H9 (cell line): ENCODE data around the gene NEGR1. TPM values are rescaled to one million over a fixed set of nuclear protein-coding genes. Genes with fewer than 3 reads are reported as not detected.

ENCODE experiments used
- DNase-seq: peaks from one replicate; pipeline ENCODE4 v3.0.0-alpha.2; 2017
- H2AFZ ChIP-seq: one replicate; pipeline ENCODE4 v1.6.1; 2013; ENCODE audit warnings: mild to moderate bottlenecking, low read length, control low read depth, moderate library complexity
- H2AK5ac ChIP-seq: 2 replicates; pipeline ENCODE4 v1.6.1; 2013; ENCODE audit warnings: low read length, control low read depth, mixed read lengths; ENCODE audit not compliant: insufficient read length
- H2BK120ac ChIP-seq: one replicate; pipeline ENCODE4 v1.6.1; 2013; ENCODE audit warnings: low read depth, mild to moderate bottlenecking, low read length, control low read depth, inconsistent platforms; ENCODE audit not compliant: poor library complexity, severe bottlenecking
- H2BK12ac ChIP-seq: 2 replicates; pipeline ENCODE4 v1.6.1; 2013; ENCODE audit warnings: low read length, control low read depth, mixed read lengths, low read depth; ENCODE audit not compliant: insufficient read length
- H2BK15ac ChIP-seq: 2 replicates; pipeline ENCODE4 v1.6.1; 2013; ENCODE audit warnings: low read depth, low read length, control low read depth
- H2BK20ac ChIP-seq: one replicate; pipeline ENCODE4 v1.6.1; 2013; ENCODE audit warnings: low read depth, mild to moderate bottlenecking, low read length, control low read depth, inconsistent platforms; ENCODE audit not compliant: poor library complexity, severe bottlenecking
- H2BK5ac ChIP-seq: 2 replicates; pipeline ENCODE4 v1.6.1; 2013; ENCODE audit warnings: low read length, control low read depth, mixed read lengths; ENCODE audit not compliant: insufficient read length
- H3K14ac ChIP-seq: 2 replicates; pipeline ENCODE4 v1.6.1; 2013; ENCODE audit warnings: low read length, control low read depth; ENCODE audit not compliant: insufficient read depth
- H3K18ac ChIP-seq: 2 replicates; pipeline ENCODE4 v1.6.1; 2013; ENCODE audit warnings: low read depth, mild to moderate bottlenecking, mixed read lengths, low read length, control low read depth; ENCODE audit not compliant: insufficient read length
- H3K23ac ChIP-seq: 2 replicates; pipeline ENCODE4 v1.6.1; 2013; ENCODE audit warnings: low read length, control low read depth, mixed read lengths, low read depth; ENCODE audit not compliant: insufficient read length
- H3K23me2 ChIP-seq: 2 replicates; pipeline ENCODE4 v1.6.1; 2013; ENCODE audit warnings: low read depth, mild to moderate bottlenecking, mixed read lengths, low read length, control low read depth; ENCODE audit not compliant: insufficient read length, poor library complexity, severe bottlenecking
- H3K27ac ChIP-seq: 2 replicates; pipeline ENCODE4 v1.5.1; 2013; ENCODE audit warnings: low read length, control low read depth, mixed read lengths, low read depth; ENCODE audit not compliant: insufficient read length
- H3K27me3 ChIP-seq: 2 replicates; pipeline ENCODE4 v1.6.1; 2013; ENCODE audit warnings: low read length, control low read depth, inconsistent platforms; ENCODE audit not compliant: insufficient read depth
- H3K4ac ChIP-seq: 2 replicates; pipeline ENCODE4 v1.6.1; 2013; ENCODE audit warnings: low read depth, mild to moderate bottlenecking, control low read depth, inconsistent platforms, low read length, moderate library complexity
- H3K4me1 ChIP-seq: 2 replicates; pipeline ENCODE4 v1.6.1; 2013; ENCODE audit warnings: low read length, control low read depth, inconsistent platforms; ENCODE audit not compliant: insufficient read depth
- H3K4me2 ChIP-seq: 2 replicates; pipeline ENCODE4 v1.6.1; 2013; ENCODE audit warnings: low read length, control low read depth, mixed read lengths; ENCODE audit not compliant: insufficient read length, insufficient read depth
- H3K56ac ChIP-seq: 2 replicates; pipeline ENCODE4 v1.6.1; 2013; ENCODE audit warnings: low read depth, mild to moderate bottlenecking, mixed read lengths, low read length, control low read depth; ENCODE audit not compliant: insufficient read length
- H3K79me1 ChIP-seq: 2 replicates; pipeline ENCODE4 v1.6.1; 2013; ENCODE audit warnings: low read depth, mild to moderate bottlenecking, moderate library complexity, low read length, control low read depth, inconsistent platforms; ENCODE audit not compliant: insufficient read depth, poor library complexity, severe bottlenecking
- H3K79me2 ChIP-seq: 2 replicates; pipeline ENCODE4 v1.6.1; 2013; ENCODE audit warnings: low read length, control low read depth, inconsistent platforms; ENCODE audit not compliant: insufficient read depth
- H3K9ac ChIP-seq: 2 replicates; pipeline ENCODE4 v1.6.1; 2013; ENCODE audit warnings: low read length, control low read depth, mixed read lengths; ENCODE audit not compliant: insufficient read length; ENCODE audit errors: extremely low read depth
- H3K9me3 ChIP-seq: one replicate; pipeline ENCODE4 v1.6.1; 2013; ENCODE audit warnings: low read depth, low read length, inconsistent platforms; ENCODE audit not compliant: control insufficient read depth
- H3T11ph ChIP-seq: one replicate; pipeline ENCODE4 v1.6.1; 2013; ENCODE audit warnings: mild to moderate bottlenecking, low read length, control low read depth, inconsistent platforms
- H4K20me1 ChIP-seq: one replicate; pipeline ENCODE4 v1.6.1; 2013; ENCODE audit not compliant: control insufficient read depth, insufficient read length, insufficient read depth
- H4K5ac ChIP-seq: 2 replicates; pipeline ENCODE4 v1.6.1; 2013; ENCODE audit warnings: low read depth, mild to moderate bottlenecking, mixed read lengths, low read length, control low read depth; ENCODE audit not compliant: insufficient read length
- H4K8ac ChIP-seq: replicated peaks from 2 replicates; pipeline ENCODE4 v1.6.1; 2013; ENCODE audit warnings: low read length, control low read depth, mixed read lengths, low read depth; ENCODE audit not compliant: insufficient read length
- H4K91ac ChIP-seq: 2 replicates; pipeline ENCODE4 v1.6.1; 2013; ENCODE audit warnings: low read depth, mild to moderate bottlenecking, moderate library complexity, mixed read lengths, low read length, control low read depth; ENCODE audit not compliant: insufficient read length
- H3K27ac Mint-ChIP-seq, 3 experiments: 2 replicates in 2 of 3; 3 replicates in 1 of 3; pipeline ENCODE4 v1.8.0; 2020 to 2021; ENCODE audit warnings: mixed read lengths in 3 of 3, mild to moderate bottlenecking in 1 of 3, moderate library complexity in 1 of 3
- H3K27me3 Mint-ChIP-seq: 2 replicates; pipeline ENCODE4 v1.8.0; 2021; ENCODE audit warnings: low read depth, mild to moderate bottlenecking, moderate library complexity, mixed read lengths
- H3K36me3 Mint-ChIP-seq, 3 experiments: 2 replicates in 2 of 3; 3 replicates in 1 of 3; pipeline ENCODE4 v1.8.0; 2020 to 2021; ENCODE audit warnings: low read depth in 3 of 3, mixed read lengths in 3 of 3; ENCODE audit not compliant: insufficient read depth in 1 of 3
- H3K4me1 Mint-ChIP-seq, 2 experiments: 2 replicates each; pipeline ENCODE4 v1.8.0; 2020; ENCODE audit warnings: mixed read lengths in 2 of 2
- H3K4me3 Mint-ChIP-seq, 2 experiments: 2 replicates in 1 of 2; 3 replicates in 1 of 2; pipeline ENCODE4 v1.8.0; 2020 to 2021; ENCODE audit warnings: mild to moderate bottlenecking in 2 of 2, mixed read lengths in 2 of 2, moderate library complexity in 1 of 2
- H3K9me3 Mint-ChIP-seq, 2 experiments: 2 replicates in 1 of 2; 3 replicates in 1 of 2; pipeline ENCODE4 v1.8.0; 2020; ENCODE audit warnings: mild to moderate bottlenecking in 2 of 2, mixed read lengths in 2 of 2, moderate library complexity in 1 of 2
- WGBS: extraction: QIAGEN DNeasy Blood & Tissue Kit; methylation state at CpG from one replicate; pipeline ENCODE4 v1.1.7; 2013; ENCODE audit warnings: missing lambda C conversion rate, low lambda C conversion rate, mixed read lengths; ENCODE audit not compliant: insufficient read length; ENCODE audit errors: extremely low coverage; 5-methylcytosine and 5-hydroxymethylcytosine counted together
- total RNA-seq: library from RNA; stranded (reverse); gene quantifications from 2 replicates; pipeline ENCODE4 v1.2.1, GENCODE V29; 2021
- TF ChIP-seq, protein P1 (sequence below): fragments of 200-600 bp; sonication (generic); conservative IDR thresholded peaks from 3 replicates; pipeline ENCODE4 v1.8.0; 2021; ENCODE audit warnings: antibody characterized with exemption, mild to moderate bottlenecking

NEGR1 gene
- total RNA-seq, 1 experiment from 2014 or later: 0.13 TPM

GRCh38 chr1:71533950-71534349 lies 748.4 kb downstream of the NEGR1 start:
- Histone ChIP-seq H3T11ph (no peak overlapping the region), H4K5ac (no peak overlapping the region), H2BK12ac (no peak overlapping the region), H3K56ac (no peak overlapping the region), H3K27me3 (no peaks in the 10 kb centered on the region), H3K4ac (no peak overlapping the region), H4K8ac (no peak overlapping the region), H2BK120ac (no peak overlapping the region), H3K14ac (no peak overlapping the region), H3K27ac (no peak overlapping the region), H2BK15ac (no peak overlapping the region), H3K23ac (no peak overlapping the region), H2BK20ac (no peak overlapping the region), H3K79me1 (no peaks in the 10 kb centered on the region), H3K23me2 (no peaks in the 10 kb centered on the region), H3K4me1 (no peaks in the 10 kb centered on the region), H3K9ac (no peak overlapping the region), H2AFZ (no peak overlapping the region), H3K4me2 (no peak overlapping the region), H3K18ac (no peak overlapping the region), H3K9me3 (no peaks in the 10 kb centered on the region), H3K79me2 (no peaks in the 10 kb centered on the region), H2AK5ac (no peak overlapping the region), H2BK5ac (no peak overlapping the region), H4K91ac (no peak overlapping the region), H4K20me1 (no peaks in the 10 kb centered on the region)
- H3K9me3 Mint-ChIP-seq: no peaks in the 10 kb centered on the region
- H3K4me1 Mint-ChIP-seq: no peaks in the 10 kb centered on the region
- no peak for DNase-seq
- H3K27me3 Mint-ChIP-seq: no peaks in the 10 kb centered on the region
- TF ChIP-seq, protein P1, sequence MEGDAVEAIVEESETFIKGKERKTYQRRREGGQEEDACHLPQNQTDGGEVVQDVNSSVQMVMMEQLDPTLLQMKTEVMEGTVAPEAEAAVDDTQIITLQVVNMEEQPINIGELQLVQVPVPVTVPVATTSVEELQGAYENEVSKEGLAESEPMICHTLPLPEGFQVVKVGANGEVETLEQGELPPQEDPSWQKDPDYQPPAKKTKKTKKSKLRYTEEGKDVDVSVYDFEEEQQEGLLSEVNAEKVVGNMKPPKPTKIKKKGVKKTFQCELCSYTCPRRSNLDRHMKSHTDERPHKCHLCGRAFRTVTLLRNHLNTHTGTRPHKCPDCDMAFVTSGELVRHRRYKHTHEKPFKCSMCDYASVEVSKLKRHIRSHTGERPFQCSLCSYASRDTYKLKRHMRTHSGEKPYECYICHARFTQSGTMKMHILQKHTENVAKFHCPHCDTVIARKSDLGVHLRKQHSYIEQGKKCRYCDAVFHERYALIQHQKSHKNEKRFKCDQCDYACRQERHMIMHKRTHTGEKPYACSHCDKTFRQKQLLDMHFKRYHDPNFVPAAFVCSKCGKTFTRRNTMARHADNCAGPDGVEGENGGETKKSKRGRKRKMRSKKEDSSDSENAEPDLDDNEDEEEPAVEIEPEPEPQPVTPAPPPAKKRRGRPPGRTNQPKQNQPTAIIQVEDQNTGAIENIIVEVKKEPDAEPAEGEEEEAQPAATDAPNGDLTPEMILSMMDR: no peak
- H3K36me3 Mint-ChIP-seq: no peaks in the 10 kb centered on the region
- H3K4me3 Mint-ChIP-seq: no peak overlapping the region
- no CpG with 5 or more reads among the region's 2 CpGs for WGBS
- no peak overlapping the region for H3K27ac Mint-ChIP-seq
